ENCODE data around the gene AGXT2.

AGXT2 gene, protein sequence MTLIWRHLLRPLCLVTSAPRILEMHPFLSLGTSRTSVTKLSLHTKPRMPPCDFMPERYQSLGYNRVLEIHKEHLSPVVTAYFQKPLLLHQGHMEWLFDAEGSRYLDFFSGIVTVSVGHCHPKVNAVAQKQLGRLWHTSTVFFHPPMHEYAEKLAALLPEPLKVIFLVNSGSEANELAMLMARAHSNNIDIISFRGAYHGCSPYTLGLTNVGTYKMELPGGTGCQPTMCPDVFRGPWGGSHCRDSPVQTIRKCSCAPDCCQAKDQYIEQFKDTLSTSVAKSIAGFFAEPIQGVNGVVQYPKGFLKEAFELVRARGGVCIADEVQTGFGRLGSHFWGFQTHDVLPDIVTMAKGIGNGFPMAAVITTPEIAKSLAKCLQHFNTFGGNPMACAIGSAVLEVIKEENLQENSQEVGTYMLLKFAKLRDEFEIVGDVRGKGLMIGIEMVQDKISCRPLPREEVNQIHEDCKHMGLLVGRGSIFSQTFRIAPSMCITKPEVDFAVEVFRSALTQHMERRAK

GRCh38 chr5:35047785-35048404 lies at the start of gene AGXT2:
Gene AGXT2, minus strand, starts transcription at chr5:35047949. Its CDS starts 57 bp downstream, at chr5:35047892.
- no peak for DNase-seq

GRCh38 chr5:35096932-35097331 lies 49.2 kb upstream of the AGXT2 start:
- DNase-seq, result no peak

- no peak for DNase-seq
Measured at GRCh38 chr5:35096216-35096615, 48.5 kb upstream of the AGXT2 start.

GRCh38 chr5:35095366-35095765 lies 47.6 kb upstream of the AGXT2 start:
- DNase-seq, result no peak

DNA sequence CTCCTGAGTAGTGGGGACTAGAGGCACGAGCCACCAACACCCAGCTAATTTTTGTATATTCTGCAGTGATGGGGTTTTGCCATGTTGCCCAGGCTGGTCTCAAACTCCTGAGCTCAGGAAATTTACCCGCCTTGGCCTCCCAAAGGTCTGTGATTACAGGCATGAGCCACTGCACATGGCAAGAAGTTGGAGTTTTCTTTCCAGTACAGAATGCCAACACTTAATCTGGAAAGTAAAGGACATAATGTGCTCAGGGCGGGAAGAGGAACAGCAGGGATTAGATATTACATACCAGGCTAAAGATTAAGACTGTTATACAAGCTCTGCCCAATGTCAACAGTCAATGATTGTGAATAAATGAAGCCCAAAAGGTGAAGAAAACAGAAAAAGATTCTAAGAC lies 47.2 kb upstream of the AGXT2 start:
- DNase-seq, result no peak

GRCh38 chr5:35092703-35093102 lies 45.0 kb upstream of the AGXT2 start:
- DNase-seq, result no peak

- no peak for DNase-seq
Measured at GRCh38 chr5:35091704-35092103, 44.0 kb upstream of the AGXT2 start.

GRCh38 chr5:35089334-35090314 lies 41.9 kb upstream of the AGXT2 start:
- peak; percentile 1 for DNase-seq

- no peak for DNase-seq
Measured at GRCh38 chr5:35087991-35088390, 40.2 kb upstream of the AGXT2 start.

DNA sequence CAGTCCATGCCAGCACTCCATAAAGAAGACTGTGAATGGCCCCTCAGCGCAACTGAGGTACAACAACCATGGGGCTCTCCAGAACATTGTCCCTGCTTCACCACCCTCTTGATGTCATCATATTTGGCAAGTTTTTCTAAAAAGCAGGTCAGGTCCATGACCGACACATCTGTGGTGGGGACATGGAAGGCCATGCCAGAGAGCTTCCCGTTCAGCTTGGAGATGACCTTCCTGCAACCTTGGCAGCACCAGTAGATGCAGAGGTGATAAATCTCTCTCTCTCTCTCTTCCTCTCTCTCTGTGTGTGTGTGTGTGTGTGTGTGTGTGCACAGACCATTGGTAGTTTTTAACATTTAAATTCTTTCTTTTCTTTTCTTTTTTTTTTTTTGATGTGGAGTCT lies 35.4 kb upstream of the AGXT2 start:
- DNase-seq, result no peak

DNA sequence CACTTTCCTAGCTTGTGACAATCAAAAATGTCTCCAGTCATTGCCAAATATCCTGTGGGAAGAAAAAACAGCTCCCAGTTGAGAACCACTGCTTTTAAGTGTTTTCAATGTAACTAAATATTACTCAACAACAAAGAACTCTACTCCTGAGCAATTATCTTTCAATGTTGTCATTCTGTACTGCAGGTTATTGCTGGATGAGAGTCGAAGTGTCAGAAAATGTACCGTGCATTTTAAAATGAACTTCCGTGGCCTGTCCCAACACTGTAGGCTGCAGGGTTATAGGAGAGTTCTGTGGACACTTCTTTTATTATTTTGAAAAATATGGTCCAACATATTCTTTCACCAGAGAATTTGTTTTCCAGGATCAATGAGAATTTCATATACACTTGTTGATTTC lies 34.8 kb upstream of the AGXT2 start:
- no peak for DNase-seq

DNA sequence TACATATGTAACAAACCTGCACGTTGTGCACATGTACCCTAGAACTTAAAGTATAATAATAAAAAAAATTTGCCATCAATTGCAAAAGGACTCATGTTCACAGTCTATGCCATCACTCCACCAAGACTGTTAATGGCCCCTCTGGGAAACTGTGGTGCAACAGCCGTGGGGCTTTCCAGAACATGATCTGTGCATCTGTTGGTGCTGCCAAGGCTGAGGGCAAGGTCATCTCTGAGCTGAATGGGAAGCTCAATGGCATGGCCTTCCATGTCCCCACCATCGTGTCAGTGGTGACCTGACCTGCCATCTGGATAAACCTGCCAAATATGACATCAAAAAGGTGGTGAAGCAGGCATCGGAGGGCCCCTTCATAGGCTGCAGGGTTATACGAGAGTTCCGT lies 33.4 kb upstream of the AGXT2 start:
- no peak for DNase-seq

GRCh38 chr5:35073160-35073559 lies 25.4 kb upstream of the AGXT2 start:
- DNase-seq, result no peak

DNA sequence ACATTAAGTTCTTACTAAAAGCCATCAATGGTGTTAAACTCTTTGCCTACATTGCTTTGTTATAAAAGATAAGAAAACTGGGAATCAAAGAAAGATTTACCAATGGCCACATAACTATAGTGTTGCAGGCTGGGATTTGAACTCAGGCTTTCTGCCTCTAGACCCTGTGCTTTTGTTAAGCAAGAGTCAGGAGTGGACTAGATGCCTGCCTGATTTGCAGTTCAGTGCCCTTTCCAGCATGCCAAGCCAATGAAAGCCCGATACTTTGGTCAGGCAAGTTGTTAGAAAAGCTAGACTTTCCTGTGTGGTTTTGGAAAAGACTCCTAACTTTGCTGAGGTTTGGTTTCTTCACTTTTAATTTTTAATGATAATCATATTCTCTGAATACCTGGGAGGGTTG lies 21.4 kb upstream of the AGXT2 start:
- DNase-seq, result no peak

GRCh38 chr5:35067985-35068384 lies 20.2 kb upstream of the AGXT2 start:
- no peak for DNase-seq

DNA sequence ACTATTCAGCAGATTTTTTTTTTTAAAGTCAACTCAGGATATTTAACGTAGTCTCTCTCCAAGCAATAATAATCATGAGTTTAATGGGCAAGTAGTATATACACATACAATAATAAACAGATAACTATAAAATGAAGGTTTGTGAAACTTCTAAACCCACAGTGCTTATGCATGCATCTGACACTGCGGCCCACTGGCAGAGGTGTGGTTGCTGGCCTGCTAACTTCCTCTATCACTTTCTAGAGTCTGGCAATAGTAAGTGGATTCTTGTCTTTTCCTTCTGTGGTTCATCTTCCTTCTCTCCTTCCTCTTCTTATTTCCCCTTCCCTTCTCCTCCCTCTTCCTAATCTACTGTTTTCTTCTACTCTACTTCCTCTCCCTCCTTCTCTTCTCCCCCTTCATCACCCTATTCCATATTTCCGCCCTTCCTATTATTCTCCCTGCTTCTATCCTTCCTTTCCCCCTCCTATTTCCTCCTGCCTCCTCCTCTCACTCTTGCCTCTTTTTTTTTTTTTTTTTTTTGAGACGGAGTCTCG lies 18.6 kb upstream of the AGXT2 start:
- DNase-seq, result no peak

- no peak for DNase-seq
Measured at GRCh38 chr5:35063414-35063813, 15.7 kb upstream of the AGXT2 start.

- DNase-seq, result no peak
Measured at GRCh38 chr5:35061211-35061770, 13.5 kb upstream of the AGXT2 start.

DNA sequence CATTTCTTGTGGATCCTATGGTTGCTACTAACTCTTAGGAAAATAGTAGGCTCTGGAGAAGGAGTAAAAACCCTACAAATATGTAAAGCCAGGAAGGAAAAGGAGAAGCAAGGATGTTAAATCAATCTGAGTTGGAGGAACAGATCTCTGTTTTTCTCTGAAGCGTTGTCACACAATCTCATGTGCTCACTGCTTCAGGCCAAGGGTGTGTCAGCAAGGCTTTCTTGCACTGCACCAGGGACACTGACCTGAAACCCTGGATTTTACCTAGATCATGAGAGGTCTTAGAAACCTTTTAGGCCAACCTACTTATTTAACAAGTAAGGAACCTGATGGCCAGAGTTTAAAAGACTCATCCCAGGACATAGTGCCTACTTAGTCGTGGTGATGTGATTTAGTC lies 12.5 kb upstream of the AGXT2 start:
- no peak for DNase-seq

GRCh38 chr5:35059251-35059650 lies 11.5 kb upstream of the AGXT2 start:
- no peak for DNase-seq

- DNase-seq, result no peak
Measured at GRCh38 chr5:35058374-35058788, 10.6 kb upstream of the AGXT2 start.

- no peak for DNase-seq
Measured at GRCh38 chr5:35056686-35057085, 8.9 kb upstream of the AGXT2 start.

- DNase-seq, result no peak
Measured at GRCh38 chr5:35052838-35053237, 5.1 kb upstream of the AGXT2 start.
